B cell (primary cell): ENCODE results near the gene SIRPA. TPM values are rescaled to one million over a fixed set of nuclear protein-coding genes. Genes with fewer than 3 reads are reported as not detected.

Source experiments
- ATAC-seq: fragments of 200-7000 bp; cut with Tn5 transposase; one replicate; pipeline ENCODE4 v1.10.0; 2021; ENCODE audit warnings: low read depth, mild to moderate bottlenecking, moderate number of reproducible peaks, moderate library complexity
- CTCF ChIA-PET: fragments of 350-600 bp; sonication (Branson Sonifier 250); formaldehyde crosslinking; loops from one replicate; lab custom pipeline; 2021; ENCODE audit warnings: antibody characterized with exemption, inconsistent platforms; lab: Charles Lee
- POLR2A ChIA-PET: fragments of 350-600 bp; sonication (Branson Sonifier 250); formaldehyde crosslinking; loops from one replicate; lab custom pipeline; 2021; ENCODE audit warnings: antibody characterized with exemption; lab: Charles Lee
- DNase-seq: peaks from one replicate; pipeline ENCODE4 v3.0.0; 2013
- H2AFZ ChIP-seq: 2 replicates; pipeline ENCODE4 v1.6.1; 2012; ENCODE audit warnings: mild to moderate bottlenecking, low read depth, low read length; ENCODE audit not compliant: insufficient read depth, poor library complexity, severe bottlenecking
- H3K27ac ChIP-seq, 2 donors: 1 replicate in 1 of 2; 2 replicates in 1 of 2; pipeline ENCODE4 v1.5.1; 2012 to 2013; ENCODE audit warnings: low read length in 2 of 2, mild to moderate bottlenecking in 2 of 2, moderate library complexity in 1 of 2
- H3K27me3 ChIP-seq, 4 experiments: fragments of 200-600 bp in 1 of 4; sonication (generic) in 1 of 4; replicated peaks in 1 of 4; 1 replicate in 2 of 4; 2 replicates in 2 of 4; pipeline versions ENCODE4 v1.6.1 to v1.7.0; 2013 to 2016; ENCODE audit warnings: low read length in 3 of 4, mild to moderate bottlenecking in 2 of 4, mixed read lengths in 1 of 4, moderate library complexity in 1 of 4; ENCODE audit not compliant: insufficient read depth in 4 of 4, control insufficient read depth in 3 of 4; ENCODE audit errors: control extremely low read depth in 1 of 4
- H3K36me3 ChIP-seq, 2 experiments: replicated peaks in 1 of 2; 1 replicate in 1 of 2; 2 replicates in 1 of 2; pipeline versions ENCODE4 v1.6.1 to v1.7.1; 2013; ENCODE audit warnings: low read length in 1 of 2; ENCODE audit not compliant: insufficient read depth in 2 of 2, control insufficient read depth in 1 of 2; ENCODE audit errors: control extremely low read depth in 1 of 2, extremely low read depth in 1 of 2
- H3K4me1 ChIP-seq, 2 donors: fragments of 200-600 bp in 1 of 2; sonication (generic) in 1 of 2; 1 replicate in 1 of 2; 2 replicates in 1 of 2; pipeline versions ENCODE4 v1.5.1 to v1.6.1; 2013 to 2017; ENCODE audit warnings: low read length in 2 of 2; ENCODE audit not compliant: control insufficient read depth in 2 of 2, insufficient read depth in 2 of 2
- H3K4me2 ChIP-seq: replicated peaks from 2 replicates; pipeline ENCODE3; 2012; ENCODE audit warnings: mild to moderate bottlenecking, low read depth, low read length; ENCODE audit not compliant: poor library complexity, severe bottlenecking
- H3K4me3 ChIP-seq, 5 experiments: fragments of 200-600 bp in 1 of 5; sonication (generic) in 1 of 5; 1 replicate in 3 of 5; 2 replicates in 2 of 5; pipeline versions ENCODE4 v1.5.1 to v1.7.0; 2011 to 2016; ENCODE audit warnings: low read length in 4 of 5, mild to moderate bottlenecking in 4 of 5, low read depth in 2 of 5, control low read depth in 1 of 5, moderate library complexity in 1 of 5; ENCODE audit not compliant: insufficient read depth in 1 of 5; ENCODE audit errors: control extremely low read depth in 1 of 5, extremely low read depth in 1 of 5
- H3K79me2 ChIP-seq: fragments of 200-600 bp; sonication (generic); one replicate; pipeline ENCODE4 v1.6.0; 2016; ENCODE audit warnings: low read length; ENCODE audit not compliant: control insufficient read depth, insufficient read depth
- H3K9ac ChIP-seq: fragments of 200-600 bp; sonication (generic); 2 replicates; pipeline ENCODE4 v1.6.1; 2017; ENCODE audit warnings: mild to moderate bottlenecking, low read length, moderate library complexity
- H3K9me3 ChIP-seq, 3 donors: one replicate each; pipeline versions ENCODE4 v1.6.1 to v1.7.1; 2013; ENCODE audit warnings: low read length in 2 of 3; ENCODE audit not compliant: control insufficient read depth in 2 of 3, insufficient read depth in 1 of 3; ENCODE audit errors: control extremely low read depth in 1 of 3
- H4K20me1 ChIP-seq: 2 replicates; pipeline ENCODE4 v1.6.0; 2012; ENCODE audit warnings: mild to moderate bottlenecking, low read length; ENCODE audit not compliant: insufficient read depth, control insufficient read depth, poor library complexity, severe bottlenecking
- H3K27ac Mint-ChIP-seq: one replicate; pipeline ENCODE4 v1.8.0; 2021; ENCODE audit warnings: mixed read lengths
- H3K27me3 Mint-ChIP-seq: one replicate; pipeline ENCODE4 v1.8.0; 2021; ENCODE audit warnings: mixed read lengths
- H3K4me1 Mint-ChIP-seq: one replicate; pipeline ENCODE4 v1.8.0; 2021; ENCODE audit warnings: mixed read lengths
- H3K4me3 Mint-ChIP-seq: one replicate; pipeline ENCODE4 v1.8.0; 2021; ENCODE audit warnings: mixed read lengths
- H3K9me3 Mint-ChIP-seq: one replicate; pipeline ENCODE4 v1.8.0; 2022; ENCODE audit warnings: mixed read lengths; ENCODE audit not compliant: insufficient read depth
- CTCF ChIP-seq: fragments of 200-600 bp; IDR thresholded peaks from one replicate; pipeline ENCODE4 v1.8.0; 2022; ENCODE audit warnings: antibody characterized with exemption, mild to moderate bottlenecking
- EZH2 ChIP-seq: IDR thresholded peaks from 2 replicates; pipeline ENCODE4 v1.6.1; 2012; ENCODE audit warnings: borderline replicate concordance, low read depth, mild to moderate bottlenecking, moderate library complexity, low read length; ENCODE audit not compliant: insufficient read depth, poor library complexity, severe bottlenecking
- WGBS: methylation state at CpG from one replicate; pipeline ENCODE4 v1.1.5; 2013; ENCODE audit warnings: missing lambda C conversion rate; ENCODE audit not compliant: insufficient coverage; 5-methylcytosine and 5-hydroxymethylcytosine counted together
- intact Hi-C: fragments of 100-400 bp; cut with micrococcal nuclease; formaldehyde crosslinking; loops from one replicate; pipeline ENCODE4 v1.10.0; 2022
- polyA plus RNA-seq: library from polyadenylated mRNA; depleted of rRNA; stranded (reverse); fragments of >200 nt; gene quantifications from 2 replicates; pipeline ENCODE4 v1.2.3, GENCODE V29; 2012
- total RNA-seq, 2 donors: library from RNA; stranded (reverse); fragments of 120-200 nt in 1 of 2; gene quantifications; 1 replicate in 1 of 2; 2 replicates in 1 of 2; pipeline versions ENCODE4 v1.2.3 to v1.2.4, GENCODE V29; 2013 to 2022

SIRPA gene
- total and polyA plus RNA-seq, 2 donors (not counting 1 experiment from before 2014, with no cell fraction given): 0.94 to 10.2 TPM

- 89% methylated on average over 3 of the region's 7 CpGs for WGBS
- Histone ChIP-seq H3K9me3 (peaks cover 1 to 13% (median 6%) of the 10 kb centered on the region in 3 donors), H4K20me1 (no peaks in the 10 kb centered on the region), H3K36me3 (no peaks in the 10 kb centered on the region), H3K9ac (no peak overlapping the region), H3K4me1 (peaks cover 48 to 52% of the 10 kb centered on the region in 2 donors), H3K4me2 (peak overlapping the region; percentile 63), H2AFZ (no peak overlapping the region), H3K4me3 (no peak overlapping the region), H3K79me2 (no peaks in the 10 kb centered on the region), H3K27me3 (peaks cover 0 to 14% (median 4%) of the 10 kb centered on the region in 4 experiments), H3K27ac (no peak overlapping the region)
- Mint-ChIP-seq H3K4me3 (peak overlapping the region; percentile 48), H3K4me1 (peaks cover 56% of the 10 kb centered on the region), H3K27me3 (peaks cover 3% of the 10 kb centered on the region), H3K9me3 (no peaks in the 10 kb centered on the region), H3K27ac (peak overlapping the region; percentile 83)
- POLR2A ChIA-PET: interaction anchor here (1.4 to 2.3 kb wide), 3 partner anchors 17 to 82 kb away, joined by 3 to 18 read pairs (median 10); no protein-coding TSS in a partner anchor
- no peak for TF ChIP-seq CTCF
- TF ChIP-seq EZH2: no peak
- peak; percentile 5 for ATAC-seq
- intact Hi-C loops: loop anchor here (1.0 to 2.0 kb wide), 5 partner anchors 11 to 82 kb away; no protein-coding TSS in a partner anchor
- DNase-seq: peak; percentile 60
- CTCF ChIA-PET: interaction anchor here (1.0 to 3.5 kb wide), 5 partner anchors 21 to 70 kb away, joined by 3 to 36 read pairs (median 5); no protein-coding TSS in a partner anchor
Measured at GRCh38 chr20:1871807-1872458, 23.3 kb upstream of the SIRPA start.
